ENCODE results near the gene FSD1L.
"Not testable (repeated sequence)": the region's sequence is repeated elsewhere in the genome, so short reads cannot be mapped to it uniquely, and the experiment has no call there.

DNA sequence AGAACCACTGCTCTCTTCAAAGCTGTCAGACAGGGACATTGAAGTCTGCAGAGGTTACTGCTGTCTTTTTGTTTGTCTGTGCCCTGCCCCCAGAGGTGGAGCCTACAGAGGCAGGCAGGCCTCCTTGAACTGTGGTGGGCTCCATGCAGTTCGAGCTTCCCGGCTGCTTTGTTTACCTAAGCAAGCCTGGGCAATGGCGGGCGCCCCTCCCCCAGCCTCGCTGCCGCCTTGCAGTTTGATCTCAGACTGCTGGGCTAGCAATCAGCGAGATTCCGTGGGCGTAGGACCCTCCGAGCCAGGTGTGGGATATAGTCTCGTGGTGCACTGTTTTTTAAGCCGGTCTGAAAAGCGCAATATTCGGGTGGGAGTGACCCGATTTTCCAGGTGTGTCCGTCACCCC, 133.7 kb downstream of the FSD1L start:
- TF ChIP-seq, protein P1, sequence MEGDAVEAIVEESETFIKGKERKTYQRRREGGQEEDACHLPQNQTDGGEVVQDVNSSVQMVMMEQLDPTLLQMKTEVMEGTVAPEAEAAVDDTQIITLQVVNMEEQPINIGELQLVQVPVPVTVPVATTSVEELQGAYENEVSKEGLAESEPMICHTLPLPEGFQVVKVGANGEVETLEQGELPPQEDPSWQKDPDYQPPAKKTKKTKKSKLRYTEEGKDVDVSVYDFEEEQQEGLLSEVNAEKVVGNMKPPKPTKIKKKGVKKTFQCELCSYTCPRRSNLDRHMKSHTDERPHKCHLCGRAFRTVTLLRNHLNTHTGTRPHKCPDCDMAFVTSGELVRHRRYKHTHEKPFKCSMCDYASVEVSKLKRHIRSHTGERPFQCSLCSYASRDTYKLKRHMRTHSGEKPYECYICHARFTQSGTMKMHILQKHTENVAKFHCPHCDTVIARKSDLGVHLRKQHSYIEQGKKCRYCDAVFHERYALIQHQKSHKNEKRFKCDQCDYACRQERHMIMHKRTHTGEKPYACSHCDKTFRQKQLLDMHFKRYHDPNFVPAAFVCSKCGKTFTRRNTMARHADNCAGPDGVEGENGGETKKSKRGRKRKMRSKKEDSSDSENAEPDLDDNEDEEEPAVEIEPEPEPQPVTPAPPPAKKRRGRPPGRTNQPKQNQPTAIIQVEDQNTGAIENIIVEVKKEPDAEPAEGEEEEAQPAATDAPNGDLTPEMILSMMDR (IDR thresholded peaks at IDR 0.05) = not testable (repeated sequence)
- not testable (repeated sequence) for TF ChIP-seq EZH2 (IDR thresholded peaks at IDR 0.05; ENCODE audit: borderline replicate concordance, insufficient read depth, low read depth, low read length, poor library complexity, severe bottlenecking)
